Activated CD8-positive, alpha-beta memory T cell treated with anti-CD3 and anti-CD28 coated beads for 4 hours (primary cell): ENCODE results near the gene MTCH2.
"Not testable (repeated sequence)": the region's sequence is repeated elsewhere in the genome, so short reads cannot be mapped to it uniquely, and the experiment has no call there.

ENCODE experiments used
- DNase-seq, 2 donors: peaks; one replicate each; pipeline ENCODE4 v3.0.0-alpha.2; 2020; ENCODE audit warnings: low read depth in 2 of 2

Gene MTCH2

DNA sequence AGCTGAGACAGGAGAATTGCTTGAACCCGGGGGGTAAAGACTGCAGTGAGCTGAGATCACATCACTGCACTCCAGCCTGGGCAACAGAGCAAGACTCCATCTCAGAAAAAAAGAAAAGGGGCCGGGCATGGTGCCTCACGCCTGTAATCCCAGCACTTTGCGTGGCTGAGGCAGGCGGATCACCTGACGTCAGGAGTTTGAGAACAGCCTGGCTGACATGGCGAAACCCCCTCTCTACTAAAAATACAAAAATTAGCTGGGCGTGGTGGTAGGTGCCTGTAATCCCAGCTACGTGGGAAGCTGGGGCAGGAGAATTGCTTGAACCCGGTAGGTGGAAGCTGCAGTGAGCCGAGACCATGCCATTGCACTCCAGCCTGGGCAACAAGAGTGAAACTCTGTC lies 6.0 kb downstream of the MTCH2 start:
- DNase-seq, result not testable (repeated sequence)

DNA sequence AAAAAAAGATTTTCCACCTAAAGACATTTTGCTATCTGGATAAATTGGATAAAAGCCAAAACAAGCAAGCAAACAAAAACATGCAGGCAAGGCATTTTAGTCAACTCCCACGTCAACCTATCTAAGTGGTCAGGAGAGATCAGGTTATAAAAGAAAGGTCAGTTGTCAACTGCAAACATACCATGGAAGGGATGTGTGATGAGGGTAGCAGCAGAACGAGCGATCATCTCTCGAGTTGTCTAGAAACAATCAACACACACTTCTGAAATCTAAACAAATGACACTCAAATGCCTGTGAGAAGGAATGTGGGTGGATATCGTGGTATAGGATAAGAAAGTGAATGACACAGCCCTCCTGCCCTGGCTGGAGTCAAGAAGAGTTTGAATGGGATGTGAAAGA lies 10.9 kb downstream of the MTCH2 start:
- DNase-seq, result no peak

DNA sequence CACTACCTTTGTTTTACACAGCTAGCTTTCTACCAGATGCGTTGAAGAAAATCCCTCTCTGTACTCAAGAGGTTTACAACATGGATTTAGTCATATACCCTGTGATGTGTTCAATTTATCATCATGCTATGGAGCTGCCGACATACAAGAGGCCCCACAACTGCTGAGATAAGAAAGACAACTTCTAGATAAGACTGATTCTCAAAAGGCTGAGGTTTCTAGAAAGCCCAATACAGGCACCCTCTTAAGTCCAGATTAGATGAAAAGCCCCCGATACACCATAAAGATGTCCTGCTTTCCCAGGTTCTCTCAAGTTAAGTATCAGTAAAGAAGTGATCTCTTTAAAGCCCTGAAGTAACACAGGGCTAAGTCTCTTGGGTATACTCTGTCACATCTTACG lies 14.3 kb downstream of the MTCH2 start:
- no peak for DNase-seq

DNA sequence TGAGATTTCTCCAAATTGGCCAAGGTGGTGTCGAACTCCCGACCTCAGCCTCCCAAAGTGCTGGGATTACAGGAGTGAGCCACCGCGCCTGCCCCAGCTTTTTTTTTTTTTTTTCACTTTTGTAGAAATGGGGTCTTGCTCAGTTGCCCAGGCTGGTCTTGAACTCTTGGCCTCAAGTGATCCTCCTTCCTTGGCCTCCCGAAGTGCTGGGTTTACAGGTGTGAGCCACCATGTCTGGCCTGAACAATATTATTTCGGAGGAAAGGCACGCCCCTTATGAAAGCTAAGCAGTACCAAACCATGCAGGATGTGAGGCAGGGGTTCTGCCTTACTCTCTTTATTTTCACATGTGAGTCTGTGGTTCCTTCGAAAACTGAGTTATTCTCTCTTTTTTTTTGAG lies 16.1 kb downstream of the MTCH2 start:
- no peak for DNase-seq

DNA sequence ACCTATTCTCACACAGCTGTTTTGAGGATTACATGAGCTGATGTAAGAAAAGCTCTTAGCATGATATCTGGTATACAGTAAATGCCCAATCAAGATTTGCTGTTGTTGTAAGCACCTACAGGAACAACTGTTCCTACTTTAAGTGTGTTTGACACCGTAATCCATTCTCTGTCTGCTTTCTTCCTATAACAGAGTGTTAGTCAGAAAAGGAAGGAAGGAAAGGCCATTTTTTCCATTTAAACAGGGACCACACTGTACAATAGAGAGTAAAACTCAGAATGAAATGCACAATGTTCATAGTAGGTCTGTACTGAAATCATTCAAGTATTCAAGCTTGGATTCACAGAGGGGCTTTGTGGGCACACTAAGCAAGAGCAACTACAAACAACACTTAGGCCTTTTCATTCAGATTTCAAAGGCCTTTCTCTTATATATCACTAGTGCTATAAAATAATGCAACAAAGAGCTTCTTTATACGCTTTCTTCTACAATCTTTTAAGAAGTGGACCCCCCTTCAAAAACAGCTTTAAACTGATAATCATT lies 21.5 kb downstream of the MTCH2 start:
- DNase-seq, result no peak

DNA sequence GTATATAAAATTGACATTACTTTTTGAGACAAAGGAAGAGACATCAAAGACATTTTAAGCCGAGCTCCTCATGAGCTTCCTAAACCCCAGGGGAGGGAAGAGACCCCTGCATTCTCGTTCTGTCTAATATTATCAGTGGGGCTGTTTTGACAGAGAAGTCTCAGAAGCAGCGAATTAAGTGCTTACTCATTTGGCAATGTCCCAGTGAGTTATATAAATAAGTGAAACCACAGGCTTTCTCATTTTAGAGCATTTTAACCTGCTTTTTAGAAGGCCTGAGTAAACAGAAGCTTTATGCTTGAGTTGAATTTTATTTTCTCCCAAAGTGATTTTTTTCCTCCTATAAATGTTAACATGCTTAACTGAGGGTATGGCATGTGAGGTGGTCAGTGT lies 24.9 kb downstream of the MTCH2 start:
- DNase-seq, result no peak

DNA sequence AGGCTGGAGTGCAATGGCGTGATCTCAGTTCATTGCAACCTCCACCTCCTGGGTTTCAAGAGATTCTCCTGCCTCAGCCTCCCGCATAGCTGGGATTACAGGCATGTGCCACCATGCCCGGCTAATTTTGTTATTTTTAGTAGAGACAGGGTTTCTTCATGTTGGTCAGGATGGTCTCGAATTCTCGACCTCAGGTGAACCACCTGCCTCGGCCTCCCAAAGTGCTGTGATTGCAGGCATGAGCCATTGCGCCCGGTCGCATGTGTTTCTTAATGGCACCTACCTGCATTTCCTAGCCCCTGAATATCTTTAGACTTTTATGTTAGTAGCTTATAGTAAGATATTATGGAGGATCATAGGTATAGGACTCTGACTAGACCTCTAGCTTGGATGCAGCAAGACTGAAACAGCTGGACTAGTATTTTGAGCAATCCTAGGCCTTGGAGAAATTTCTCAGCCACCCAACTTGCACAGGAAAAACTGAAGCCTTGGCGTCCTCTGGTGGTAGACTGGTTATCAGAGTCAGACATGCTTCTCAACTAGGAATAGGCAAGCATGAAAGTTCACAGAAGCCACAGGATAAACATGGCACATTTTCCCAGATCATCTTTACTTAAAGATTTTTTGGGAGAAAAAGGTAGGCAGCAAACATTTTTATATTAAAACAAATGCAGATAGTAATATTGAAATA lies 25.5 kb downstream of the MTCH2 start:
- DNase-seq, result no peak

DNA sequence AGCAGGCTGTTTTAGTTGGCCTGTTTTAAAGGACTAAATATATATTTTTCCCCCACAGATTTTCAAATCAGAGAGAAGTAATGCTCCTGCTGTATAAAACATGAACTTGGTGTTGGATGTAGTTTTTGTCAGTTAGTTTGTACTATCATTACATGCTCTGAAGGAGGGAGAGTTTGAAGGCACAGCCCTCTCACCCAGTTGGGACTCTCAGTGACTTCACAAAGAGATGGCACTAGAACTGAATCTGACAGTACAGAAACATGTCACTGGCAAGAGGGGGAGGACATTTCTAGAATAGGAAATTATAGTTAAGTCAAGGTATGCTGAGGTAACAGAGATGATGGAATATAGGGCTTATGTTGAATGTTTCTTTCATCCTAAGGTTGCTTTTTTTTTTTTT lies 27.1 kb downstream of the MTCH2 start:
- no peak for DNase-seq

DNA sequence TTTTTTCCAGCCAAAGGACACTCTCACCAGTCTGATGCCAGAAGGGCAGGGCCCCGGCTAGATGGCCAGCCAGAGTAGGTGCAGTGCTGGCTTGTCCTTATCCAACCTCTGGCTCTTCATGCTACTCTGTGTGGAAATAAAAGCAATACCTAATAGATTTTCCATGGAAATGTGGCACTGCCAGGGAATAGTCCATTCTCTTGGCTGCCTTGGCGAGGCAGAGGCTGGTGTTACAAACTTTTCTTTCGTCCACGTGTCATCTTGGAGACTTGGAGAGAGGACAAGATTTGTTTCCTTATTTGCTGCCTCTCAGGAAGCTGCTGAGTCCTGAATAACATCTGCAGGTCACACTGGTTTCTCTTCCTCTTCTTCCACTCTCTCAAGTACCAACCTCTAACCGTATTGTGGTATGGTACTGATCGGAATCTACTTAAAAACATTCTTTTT lies 31.0 kb downstream of the MTCH2 start:
- no peak for DNase-seq

DNA sequence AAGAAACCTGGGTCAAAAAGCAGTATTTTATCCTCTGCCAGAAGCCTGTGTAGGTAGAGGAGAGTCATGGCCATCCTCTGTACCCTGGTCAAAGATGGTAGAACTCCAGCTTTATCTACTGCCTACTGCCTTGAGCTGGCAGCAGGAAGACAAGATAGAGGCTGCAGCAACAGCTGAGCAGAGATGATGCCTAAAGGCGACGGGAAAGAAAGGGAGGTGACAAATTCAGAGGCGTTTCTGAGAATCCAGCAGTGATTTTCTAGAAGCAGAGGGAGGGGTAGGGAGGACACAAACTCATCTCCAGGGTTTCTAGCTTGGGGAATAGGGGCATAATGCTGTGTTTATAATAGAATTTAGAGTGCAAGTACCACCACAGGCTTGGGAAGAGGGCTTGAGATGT lies 32.7 kb downstream of the MTCH2 start:
- DNase-seq, result no peak

DNA sequence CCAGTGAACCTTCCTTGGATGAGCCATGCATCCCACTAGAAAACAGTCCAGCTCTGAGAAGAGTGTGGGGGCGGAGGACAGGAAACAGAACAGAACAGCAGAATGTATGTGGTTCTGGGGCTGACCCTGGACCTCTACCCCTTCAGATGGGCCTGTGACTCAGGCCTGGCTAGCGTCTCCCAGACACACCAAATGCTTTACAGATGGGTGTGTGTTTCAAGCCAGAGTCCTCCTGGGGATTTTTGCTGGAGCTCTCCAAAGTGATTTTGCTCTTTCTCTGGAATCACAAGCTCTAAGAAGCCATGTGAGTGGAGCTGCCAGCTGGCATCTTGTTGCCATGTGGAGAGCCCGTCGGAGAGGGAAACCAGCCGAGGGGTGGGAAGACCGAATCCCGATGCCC lies 35.0 kb downstream of the MTCH2 start:
- no peak for DNase-seq

DNA sequence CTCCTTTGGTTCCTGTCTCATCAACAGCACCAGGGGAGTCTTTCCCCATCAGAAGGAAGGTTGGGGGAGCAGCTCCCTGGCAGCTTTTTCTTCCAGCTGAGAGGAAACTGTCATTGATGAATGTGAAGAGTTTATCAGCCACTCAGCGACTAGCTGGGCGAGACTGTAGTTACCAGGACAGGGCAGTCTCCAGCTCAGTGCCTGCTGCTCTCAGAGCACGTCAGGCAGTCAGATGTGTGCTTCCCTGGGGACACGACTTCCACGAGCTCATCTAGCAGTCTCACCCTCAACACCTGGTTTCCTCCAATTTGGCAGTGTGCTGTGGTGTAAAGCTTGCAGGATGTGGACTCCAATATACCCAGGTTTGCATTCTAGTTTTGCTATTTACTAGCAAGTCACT lies 35.6 kb downstream of the MTCH2 start:
- no peak for DNase-seq

DNA sequence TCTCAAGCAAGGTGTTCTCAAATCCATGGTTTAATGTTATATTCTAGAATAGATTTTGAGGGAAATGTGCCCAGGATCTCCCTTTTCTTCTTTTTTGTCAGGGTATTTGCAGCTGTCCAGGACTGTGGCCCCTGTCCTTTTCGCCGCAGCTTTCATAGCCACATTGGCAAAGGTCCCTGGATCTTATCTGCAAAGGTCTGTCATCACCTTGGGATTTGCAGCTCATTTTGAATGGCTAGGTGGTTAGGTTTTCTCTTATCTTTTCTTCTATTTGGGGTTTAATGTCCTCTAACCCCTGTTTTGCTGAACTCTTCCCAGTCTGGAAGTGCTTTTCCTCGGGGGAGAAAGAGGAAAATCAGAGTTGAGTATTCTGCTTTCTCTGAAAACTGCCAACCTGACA lies 36.4 kb downstream of the MTCH2 start:
- no peak for DNase-seq

DNA sequence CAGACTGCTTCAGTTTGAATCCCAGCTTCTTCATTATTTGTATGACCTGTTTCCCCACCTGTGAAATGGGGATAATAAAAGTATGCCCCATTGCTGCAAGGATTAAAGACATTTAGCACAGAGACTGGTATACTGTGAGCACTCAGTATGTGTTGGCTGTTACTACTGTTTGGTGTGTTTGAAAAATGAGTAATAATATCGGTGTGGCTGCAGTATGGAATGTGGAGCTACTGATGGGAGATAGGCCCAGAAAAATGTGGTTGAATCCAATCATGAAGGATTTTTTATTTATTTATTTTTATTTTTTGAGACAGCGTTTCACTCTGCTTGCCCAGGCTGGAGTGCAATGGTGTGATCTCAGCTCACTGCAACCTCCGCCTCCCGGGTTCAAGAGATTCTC lies 39.1 kb downstream of the MTCH2 start:
- no peak for DNase-seq

DNA sequence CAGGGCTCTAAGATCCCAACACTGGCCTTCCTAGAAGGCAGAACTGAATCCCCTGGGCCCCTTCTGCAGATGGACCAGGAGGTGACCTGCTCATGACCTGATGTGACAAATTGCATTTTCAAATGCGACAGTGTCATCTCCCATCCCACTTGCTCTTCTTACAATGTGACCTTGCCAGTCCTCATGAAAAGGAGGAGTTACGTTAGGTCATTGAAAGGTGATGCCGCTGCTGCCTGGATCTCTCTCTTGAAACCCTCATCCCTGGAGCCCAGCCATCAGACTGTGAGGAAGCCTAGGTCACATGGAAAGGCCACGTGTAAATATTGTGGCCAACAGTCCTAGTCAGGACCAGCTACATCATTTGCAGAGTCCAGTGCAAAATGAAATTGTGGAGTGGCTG lies 42.5 kb downstream of the MTCH2 start:
- DNase-seq, result no peak

DNA sequence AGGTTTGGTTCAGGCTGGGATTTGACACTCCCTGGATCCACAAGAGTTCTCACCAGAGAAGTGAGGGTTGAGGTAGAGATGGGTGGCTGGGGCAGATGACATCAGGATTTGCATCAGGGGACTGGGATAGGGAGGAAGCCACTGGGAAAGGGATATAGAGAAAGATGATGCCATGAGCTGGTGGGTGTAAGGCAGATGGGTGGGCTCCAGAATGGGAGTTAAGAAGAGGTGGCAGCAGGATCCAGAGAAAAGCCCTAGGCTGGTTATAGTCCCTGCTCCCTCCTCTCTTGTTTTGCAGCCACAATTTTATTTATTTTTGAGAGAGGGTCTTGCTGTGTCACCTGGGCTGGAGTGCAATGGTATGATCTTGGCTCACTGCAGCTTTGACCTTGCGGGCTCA lies 46.4 kb downstream of the MTCH2 start:
- no peak for DNase-seq

DNA sequence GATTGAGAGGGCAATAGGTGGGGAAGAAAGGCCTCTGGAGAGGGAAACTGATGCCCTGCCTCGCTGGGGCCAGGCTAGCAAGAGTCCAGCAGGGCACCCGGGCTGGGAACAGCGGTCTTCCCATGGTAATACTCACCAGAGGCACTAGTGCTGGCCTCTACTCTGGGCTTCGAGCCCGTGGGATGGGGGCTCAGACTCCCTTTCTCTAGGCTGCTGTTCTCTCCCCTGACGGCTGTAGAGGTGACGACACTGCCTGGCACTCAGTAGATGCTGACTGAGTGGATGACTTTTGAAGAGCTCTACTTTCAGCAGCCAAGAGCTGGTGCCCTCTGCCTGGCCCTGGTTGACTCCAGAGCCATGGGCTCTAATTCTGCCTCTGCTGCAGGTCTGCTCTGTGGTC lies 47.3 kb downstream of the MTCH2 start:
- DNase-seq, result no peak

DNA sequence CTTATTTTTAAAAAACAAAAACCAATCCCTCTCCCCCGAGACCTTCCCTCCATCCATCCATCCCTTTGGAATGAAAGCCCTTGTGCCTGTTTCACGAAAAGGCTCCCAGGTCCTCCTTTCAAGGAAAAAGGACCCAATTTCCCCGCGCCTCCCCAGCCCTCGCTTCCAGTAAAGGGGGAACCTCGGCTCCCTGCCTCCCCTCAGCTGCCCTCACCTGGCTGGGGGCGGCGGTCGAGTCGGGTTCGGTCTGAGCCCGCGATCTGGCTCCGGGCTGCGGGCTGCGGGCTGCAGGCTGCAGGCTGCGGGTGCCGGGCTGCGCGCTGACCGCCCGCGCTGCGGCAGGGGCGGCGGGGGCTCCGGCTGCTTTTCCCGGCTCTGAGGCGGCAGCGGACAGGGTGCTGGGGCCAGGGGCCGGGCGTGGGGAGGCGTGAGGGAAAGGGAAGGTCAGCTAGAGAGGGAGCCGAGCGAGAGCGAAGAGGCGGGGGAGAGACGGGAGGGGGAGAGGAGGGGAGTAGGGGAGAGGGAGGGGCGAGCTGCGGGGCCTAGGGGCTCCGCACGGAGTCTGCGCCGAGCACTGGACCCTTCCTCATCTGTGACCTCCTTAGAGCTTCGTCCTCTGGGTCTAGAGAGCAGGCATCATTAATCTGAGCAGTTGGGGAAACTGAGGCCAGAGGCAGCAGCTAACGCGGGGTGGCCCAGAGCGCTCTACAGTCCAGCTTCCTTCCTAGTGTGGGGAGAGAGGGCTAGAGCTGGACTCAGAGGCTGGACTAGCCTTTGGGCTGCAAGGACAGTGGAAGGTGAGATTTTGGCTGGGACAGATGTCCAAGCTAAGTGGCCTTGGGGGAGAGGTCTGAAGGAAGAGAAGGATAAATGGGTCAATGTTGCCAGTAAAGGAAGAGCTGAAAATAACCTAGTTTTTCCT lies 48.2 kb downstream of the MTCH2 start, which contains the start of gene C1QTNF4:
C1QTNF4 (minus strand) TSS at position 478 of the 922 bp plus-strand sequence. CDS start 3,601 bp downstream, outside the sequence.
- DNase-seq, result no peak

DNA sequence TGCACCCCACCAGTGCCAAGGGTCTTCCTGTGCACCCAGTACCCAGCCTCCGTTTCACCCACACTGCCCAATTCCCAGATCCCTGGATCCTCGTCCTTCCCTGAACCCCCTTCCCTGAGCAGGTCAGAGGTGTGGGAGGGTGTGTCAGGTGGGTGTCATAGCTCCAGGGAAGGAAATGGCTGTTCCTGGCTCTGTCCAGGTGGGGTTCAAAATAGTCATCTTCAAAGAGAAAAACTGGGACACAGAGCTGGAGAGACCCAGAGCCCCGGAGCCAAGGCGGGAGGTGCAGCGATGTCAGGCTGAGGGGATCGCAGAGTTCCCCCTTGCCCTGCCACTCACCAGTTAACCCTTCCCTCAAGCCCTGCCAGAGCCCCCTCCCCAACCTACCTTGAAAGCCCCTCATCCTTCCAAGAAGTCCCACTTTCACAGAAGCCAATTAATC lies 48.8 kb downstream of the MTCH2 start:
- DNase-seq, result no peak

DNA sequence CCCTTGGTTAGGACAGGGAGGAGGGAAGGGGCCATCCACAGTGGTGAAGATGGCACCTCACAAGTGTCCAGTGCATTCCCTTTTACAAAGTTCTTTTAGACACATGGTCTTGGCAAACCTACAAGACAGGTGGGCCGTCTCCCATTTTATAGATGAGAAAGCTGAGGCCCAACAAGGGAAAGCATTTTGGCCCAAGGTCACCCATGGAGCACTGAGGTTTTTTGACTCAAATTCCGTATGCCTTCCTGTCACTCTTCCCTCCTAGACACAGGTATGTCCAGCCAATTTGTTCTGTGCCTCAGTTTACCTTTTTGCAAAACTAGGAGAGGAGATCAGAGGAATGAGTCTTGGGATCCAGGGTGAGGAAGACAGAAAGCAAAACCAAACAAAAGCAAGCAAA lies 49.4 kb downstream of the MTCH2 start:
- DNase-seq, result no peak

DNA sequence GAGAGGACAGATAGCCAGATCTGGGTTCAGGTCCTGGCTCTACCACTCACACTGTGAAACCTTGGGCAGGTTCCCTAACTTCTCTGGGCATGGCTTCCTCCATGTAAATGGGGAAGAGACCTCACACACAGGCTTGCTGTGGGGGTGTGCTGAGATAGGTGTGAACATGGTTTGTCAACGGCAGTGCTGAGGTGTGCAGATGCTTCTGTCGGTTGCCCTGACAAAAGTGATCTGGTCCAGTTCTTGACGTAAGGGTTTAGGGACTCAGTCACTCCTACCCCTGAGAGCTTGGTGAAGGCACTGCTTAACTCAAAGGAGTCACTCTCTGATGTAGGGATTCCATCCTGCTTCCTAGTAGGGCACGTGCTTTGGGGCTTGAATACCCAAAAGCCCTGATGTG lies 50.1 kb downstream of the MTCH2 start:
- DNase-seq, result no peak

DNA sequence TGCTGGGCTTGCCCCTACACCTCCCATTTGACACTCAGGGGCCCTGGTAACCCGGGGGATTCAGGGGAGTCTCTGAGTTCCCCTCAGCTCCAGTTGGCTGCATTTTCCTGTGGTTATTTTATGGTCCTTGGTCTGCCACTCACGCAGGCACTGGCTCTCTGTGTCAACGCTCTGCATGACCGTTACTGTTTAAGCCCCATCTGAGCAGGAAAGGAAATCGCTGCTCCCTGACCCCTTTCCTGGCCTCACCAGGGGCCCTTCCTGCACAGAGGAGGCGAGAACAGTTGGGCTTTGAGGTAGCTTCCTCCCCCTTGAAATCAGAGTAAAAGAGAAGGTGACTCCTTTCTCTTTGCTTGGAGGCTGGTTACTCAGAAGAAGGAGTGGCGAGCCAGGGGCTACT lies 50.6 kb downstream of the MTCH2 start:
- DNase-seq, result no peak
